Neural cell (in vitro differentiated cells): Measurements from ENCODE around the gene EPHA6. TPM values are rescaled to one million over a fixed set of nuclear protein-coding genes. Genes with fewer than 3 reads are reported as not detected.

Source experiments
- H2AFZ ChIP-seq: fragments of 200-600, 300-800 bp; sonication (generic), shearing (Covaris generic); 2 replicates; pipeline ENCODE4 v1.6.0; 2014; ENCODE audit warnings: low read depth, mild to moderate bottlenecking, antibody characterized with exemption, low read length, moderate library complexity
- H3F3A ChIP-seq: fragments of 200-600 bp; shearing (Covaris generic); 2 replicates; pipeline ENCODE4 v1.6.1; 2016; ENCODE audit warnings: mild to moderate bottlenecking, moderate library complexity, mixed read lengths, antibody characterized with exemption, low read length; ENCODE audit not compliant: insufficient read depth, poor library complexity, severe bottlenecking
- H3K27ac ChIP-seq: fragments of 200-600, 300-800 bp; sonication (generic), shearing (Covaris generic); 2 replicates; pipeline ENCODE4 v1.5.1; 2014; ENCODE audit warnings: mild to moderate bottlenecking, low read length, moderate library complexity
- H3K27me3 ChIP-seq: fragments of 300-800, 200-600 bp; sonication (generic), shearing (Covaris generic); 2 replicates; pipeline ENCODE4 v1.6.0; 2014; ENCODE audit warnings: mild to moderate bottlenecking, low read depth, low read length, moderate library complexity; ENCODE audit not compliant: insufficient read depth
- H3K36me3 ChIP-seq: fragments of 300-800, 200-600 bp; sonication (generic), shearing (Covaris generic); 2 replicates; pipeline ENCODE4 v1.5.1; 2014; ENCODE audit warnings: mild to moderate bottlenecking, antibody characterized with exemption, low read length, moderate library complexity; ENCODE audit not compliant: insufficient read depth
- H3K4me2 ChIP-seq: fragments of 300-800, 200-600 bp; sonication (generic), shearing (Covaris generic); 2 replicates; pipeline ENCODE4 v1.6.0; 2014; ENCODE audit warnings: mild to moderate bottlenecking, low read length
- H3K4me3 ChIP-seq: fragments of 300-800, 200-600 bp; sonication (generic), shearing (Covaris generic); 2 replicates; pipeline ENCODE4 v1.5.1; 2014; ENCODE audit warnings: mild to moderate bottlenecking, low read length, moderate library complexity
- H3K79me2 ChIP-seq: fragments of 200-600 bp; shearing (Covaris generic); replicated peaks from 2 replicates; pipeline ENCODE4 v1.6.0; 2014; ENCODE audit warnings: mild to moderate bottlenecking, low read length, moderate library complexity; ENCODE audit not compliant: insufficient read depth
- H3K9ac ChIP-seq: fragments of 300-800, 200-600 bp; sonication (generic), shearing (Covaris generic); 2 replicates; pipeline ENCODE4 v1.6.1; 2016; ENCODE audit warnings: mild to moderate bottlenecking, low read length, mixed read lengths
- H3K9me2 ChIP-seq: fragments of 200-600 bp; shearing (Covaris generic); 2 replicates; pipeline ENCODE4 v1.6.1; 2016; ENCODE audit warnings: mild to moderate bottlenecking, low read length, mixed read lengths; ENCODE audit not compliant: insufficient read depth
- H3K9me3 ChIP-seq: fragments of 200-600, 300-800 bp; sonication (generic), shearing (Covaris generic); 2 replicates; pipeline ENCODE4 v1.6.1; 2016; ENCODE audit warnings: mild to moderate bottlenecking, mixed run types, low read length, moderate library complexity, mixed read lengths
- H4K20me1 ChIP-seq: fragments of 200-600 bp; shearing (Covaris generic); 2 replicates; pipeline ENCODE4 v1.6.1; 2016; ENCODE audit warnings: mild to moderate bottlenecking, mixed run types; ENCODE audit not compliant: insufficient read depth
- EP300 ChIP-seq: fragments of 450-650 bp; conservative IDR thresholded peaks from 2 replicates; pipeline ENCODE4 v1.6.1; 2014; ENCODE audit warnings: antibody characterized with exemption, mild to moderate bottlenecking, moderate library complexity; ENCODE audit not compliant: poor library complexity, severe bottlenecking
- EZH2 ChIP-seq: fragments of 200-600, 300-800 bp; shearing (Covaris generic), sonication (generic); IDR thresholded peaks from 2 replicates; pipeline ENCODE4 v1.6.1; 2014; ENCODE audit warnings: antibody characterized with exemption, low read length, borderline replicate concordance, mild to moderate bottlenecking; ENCODE audit not compliant: insufficient read depth, poor library complexity, severe bottlenecking
- MXI1 ChIP-seq: fragments of 450-650 bp; conservative IDR thresholded peaks from 2 replicates; pipeline ENCODE4 v1.6.1; 2014; ENCODE audit warnings: antibody characterized with exemption, mild to moderate bottlenecking; ENCODE audit not compliant: poor library complexity, severe bottlenecking
- POLR2AphosphoS5 ChIP-seq: IDR thresholded peaks from 2 replicates; pipeline ENCODE4 v1.6.1; 2012
- RAD21 ChIP-seq: fragments of 450-650 bp; conservative IDR thresholded peaks from 2 replicates; pipeline ENCODE4 v1.6.1; 2014; ENCODE audit warnings: antibody characterized with exemption, mild to moderate bottlenecking, moderate library complexity
- REST ChIP-seq: IDR thresholded peaks from 2 replicates; pipeline ENCODE4 v1.6.1; 2012; ENCODE audit warnings: borderline replicate concordance
- SMC3 ChIP-seq: fragments of 450-650 bp; conservative IDR thresholded peaks from 2 replicates; pipeline ENCODE4 v1.6.1; 2014; ENCODE audit warnings: antibody characterized with exemption, mild to moderate bottlenecking, moderate library complexity; ENCODE audit not compliant: poor library complexity
- TAF1 ChIP-seq: IDR thresholded peaks from 2 replicates; pipeline ENCODE4 v1.6.1; 2012; ENCODE audit warnings: low read depth
- polyA plus RNA-seq: library from polyadenylated mRNA; depleted of rRNA; stranded (reverse); fragments of >200 nt; gene quantifications from 2 replicates; pipeline ENCODE4 v1.2.3, GENCODE V29; 2014
- TF ChIP-seq, protein P1 (sequence below): fragments of 450-650 bp; IDR thresholded peaks from 2 replicates; pipeline ENCODE4 v1.5.1; 2014; ENCODE audit warnings: antibody characterized with exemption, mild to moderate bottlenecking, moderate library complexity; ENCODE audit not compliant: poor library complexity, severe bottlenecking

Gene EPHA6
- polyA plus RNA-seq, 1 donor from 2014 or later, result 0.56 TPM

DNA sequence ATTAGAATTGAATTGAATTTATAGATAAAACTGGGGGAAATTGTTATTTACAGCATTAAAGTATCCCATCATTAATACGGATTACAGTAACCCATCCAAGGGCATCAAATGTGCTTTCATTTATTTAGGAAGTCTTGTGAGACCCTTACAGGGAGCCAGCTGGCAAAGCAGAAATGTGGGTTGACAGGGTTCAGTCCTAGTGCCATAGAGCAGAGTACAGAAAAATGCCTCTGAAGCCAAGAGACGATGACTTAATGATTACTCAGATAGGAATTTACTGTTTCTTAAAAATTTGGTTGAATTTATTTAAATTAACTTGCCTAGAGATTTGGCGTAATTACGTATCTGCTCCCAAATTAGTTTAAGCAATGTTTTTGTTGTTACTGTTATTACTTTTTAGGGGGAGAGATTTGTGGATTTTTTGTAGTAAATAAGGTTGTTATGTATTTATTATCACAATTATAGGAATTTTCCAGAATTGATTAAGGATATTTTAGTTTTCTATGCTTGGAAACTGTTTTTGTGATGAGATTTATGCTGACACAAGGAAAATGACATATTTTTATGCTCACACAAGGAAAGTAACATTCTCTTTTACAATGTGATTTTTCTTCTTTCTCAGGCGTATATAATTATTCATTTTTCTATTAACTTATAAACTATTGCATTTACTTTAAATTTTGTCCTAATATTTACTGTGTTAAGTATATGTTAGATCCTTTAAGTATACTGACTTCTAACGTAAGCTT, 152.0 kb downstream of the EPHA6 start:
- Histone ChIP-seq H3F3A (no peaks in the 10 kb centered on the region), H3K27me3 (no peaks in the 10 kb centered on the region), H3K9me3 (no peaks in the 10 kb centered on the region), H3K27ac (no peak overlapping the region), H4K20me1 (no peaks in the 10 kb centered on the region), H3K9ac (no peak overlapping the region), H3K79me2 (no peaks in the 10 kb centered on the region), H3K9me2 (no peaks in the 10 kb centered on the region), H3K4me3 (no peak overlapping the region), H2AFZ (no peak overlapping the region), H3K4me2 (no peak overlapping the region), H3K36me3 (no peaks in the 10 kb centered on the region)
- TF ChIP-seq, protein P1, sequence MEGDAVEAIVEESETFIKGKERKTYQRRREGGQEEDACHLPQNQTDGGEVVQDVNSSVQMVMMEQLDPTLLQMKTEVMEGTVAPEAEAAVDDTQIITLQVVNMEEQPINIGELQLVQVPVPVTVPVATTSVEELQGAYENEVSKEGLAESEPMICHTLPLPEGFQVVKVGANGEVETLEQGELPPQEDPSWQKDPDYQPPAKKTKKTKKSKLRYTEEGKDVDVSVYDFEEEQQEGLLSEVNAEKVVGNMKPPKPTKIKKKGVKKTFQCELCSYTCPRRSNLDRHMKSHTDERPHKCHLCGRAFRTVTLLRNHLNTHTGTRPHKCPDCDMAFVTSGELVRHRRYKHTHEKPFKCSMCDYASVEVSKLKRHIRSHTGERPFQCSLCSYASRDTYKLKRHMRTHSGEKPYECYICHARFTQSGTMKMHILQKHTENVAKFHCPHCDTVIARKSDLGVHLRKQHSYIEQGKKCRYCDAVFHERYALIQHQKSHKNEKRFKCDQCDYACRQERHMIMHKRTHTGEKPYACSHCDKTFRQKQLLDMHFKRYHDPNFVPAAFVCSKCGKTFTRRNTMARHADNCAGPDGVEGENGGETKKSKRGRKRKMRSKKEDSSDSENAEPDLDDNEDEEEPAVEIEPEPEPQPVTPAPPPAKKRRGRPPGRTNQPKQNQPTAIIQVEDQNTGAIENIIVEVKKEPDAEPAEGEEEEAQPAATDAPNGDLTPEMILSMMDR, result no peak
- no peak for TF ChIP-seq RAD21
- TF ChIP-seq EP300, result no peak
- TF ChIP-seq REST, result no peak
- TF ChIP-seq POLR2AphosphoS5, result no peak
- TF ChIP-seq TAF1, result no peak
- no peak for TF ChIP-seq EZH2
- no peak for TF ChIP-seq MXI1
- no peak for TF ChIP-seq SMC3

DNA sequence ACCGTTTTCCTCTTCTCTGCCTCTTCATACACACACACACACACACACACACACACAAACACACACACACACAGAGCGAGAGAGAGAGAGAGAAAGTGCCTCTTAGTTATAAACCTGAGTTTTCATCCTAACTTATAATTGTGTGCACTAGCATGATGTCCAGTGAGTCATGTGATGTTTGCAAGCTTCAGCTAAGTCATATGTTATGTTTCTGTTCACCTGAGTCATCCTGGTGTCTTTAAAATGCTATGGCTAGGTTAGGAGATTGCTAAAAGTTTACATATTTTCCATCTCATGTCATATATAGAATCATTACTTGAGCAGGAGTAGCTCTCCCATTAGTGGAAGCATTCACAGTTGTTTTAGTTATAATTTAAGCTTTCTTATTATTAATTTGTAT, 155.8 kb downstream of the EPHA6 start:
- TF ChIP-seq EP300 (no peak), SMC3 (no peak), EZH2 (no peak), REST (no peak), MXI1 (no peak), RAD21 (no peak), POLR2AphosphoS5 (no peak), TAF1 (no peak)
- TF ChIP-seq, protein P1, result no peak
- no peak overlapping the region for H2AFZ ChIP-seq
- H3K79me2 ChIP-seq, result no peaks in the 10 kb centered on the region
- H3K27ac ChIP-seq, result no peak overlapping the region
- H3K9me3 ChIP-seq, result no peaks in the 10 kb centered on the region
- H4K20me1 ChIP-seq, result no peaks in the 10 kb centered on the region
- H3K4me3 ChIP-seq, result no peak overlapping the region
- H3K9me2 ChIP-seq, result no peaks in the 10 kb centered on the region
- no peaks in the 10 kb centered on the region for H3K27me3 ChIP-seq
- H3K36me3 ChIP-seq, result no peaks in the 10 kb centered on the region
- no peaks in the 10 kb centered on the region for H3F3A ChIP-seq
- no peak overlapping the region for H3K9ac ChIP-seq
- H3K4me2 ChIP-seq, result no peak overlapping the region
